NCI-H2171 treated with DMSO at 0.1 percent for 48 hours (cell line): Measurements from ENCODE around the gene NPR3.

Source experiments
- DNase-seq: peaks from one replicate; lab custom pipeline; 2025; lab: John Stamatoyannopoulos, UW

Gene NPR3

DNA sequence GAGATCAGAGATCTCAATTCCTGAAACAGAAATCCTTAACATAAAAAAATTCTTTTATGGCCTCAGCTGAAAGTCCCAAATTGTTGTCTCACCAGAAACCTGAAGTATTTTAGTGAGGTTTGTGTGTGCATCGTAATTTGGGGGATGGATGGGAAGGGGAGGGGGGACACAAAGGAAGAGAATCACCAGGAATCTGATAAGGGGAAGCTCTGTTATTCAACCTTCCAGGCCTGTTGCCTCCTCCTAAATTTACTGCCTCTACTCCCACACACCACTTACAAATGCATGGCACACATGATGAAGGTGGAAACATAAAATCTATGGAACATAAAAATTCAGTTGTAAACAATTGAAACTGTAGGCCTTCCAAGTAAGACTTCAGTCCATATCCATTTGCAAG lies 97.7 kb downstream of the NPR3 start:
- no peak for DNase-seq

DNA sequence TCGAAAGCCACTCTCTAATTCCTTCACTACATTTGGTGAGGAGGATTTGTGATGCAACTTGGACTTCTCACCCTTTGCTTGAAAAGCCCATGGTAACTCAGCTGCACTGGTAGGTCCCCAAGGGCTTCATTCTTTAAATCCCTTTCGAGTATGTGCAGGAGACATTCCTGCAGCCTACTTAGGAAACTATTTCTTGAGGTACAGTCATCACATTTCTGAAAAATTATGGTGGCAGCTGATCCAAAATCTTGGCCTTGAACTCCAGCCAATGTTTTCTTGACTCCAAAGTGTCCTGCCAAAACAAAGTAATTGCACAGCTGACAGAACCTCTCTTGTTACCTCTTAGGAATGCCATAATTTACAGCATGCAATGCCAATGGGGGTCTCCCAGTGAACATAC lies 99.7 kb downstream of the NPR3 start:
- no peak for DNase-seq

DNA sequence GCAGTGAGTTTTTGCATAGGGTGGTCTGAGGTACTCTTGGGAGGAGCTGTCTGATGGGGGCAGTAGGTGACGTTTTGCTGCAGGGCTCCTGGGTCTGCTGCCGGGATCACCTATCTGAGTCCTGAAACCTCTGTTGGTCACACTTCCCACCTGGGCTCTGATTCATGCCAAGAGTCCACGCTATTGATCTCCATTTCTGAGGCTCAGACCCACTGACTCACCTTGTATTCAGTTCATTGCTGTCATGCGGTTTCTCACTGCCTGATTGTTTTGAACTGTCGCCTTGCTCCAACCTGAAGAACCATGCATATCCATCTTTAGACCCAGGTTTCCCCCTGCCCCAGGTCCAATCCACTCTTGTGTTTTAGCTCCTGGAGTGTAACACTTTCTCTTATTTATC lies 101.3 kb downstream of the NPR3 start:
- DNase-seq: no peak

DNA sequence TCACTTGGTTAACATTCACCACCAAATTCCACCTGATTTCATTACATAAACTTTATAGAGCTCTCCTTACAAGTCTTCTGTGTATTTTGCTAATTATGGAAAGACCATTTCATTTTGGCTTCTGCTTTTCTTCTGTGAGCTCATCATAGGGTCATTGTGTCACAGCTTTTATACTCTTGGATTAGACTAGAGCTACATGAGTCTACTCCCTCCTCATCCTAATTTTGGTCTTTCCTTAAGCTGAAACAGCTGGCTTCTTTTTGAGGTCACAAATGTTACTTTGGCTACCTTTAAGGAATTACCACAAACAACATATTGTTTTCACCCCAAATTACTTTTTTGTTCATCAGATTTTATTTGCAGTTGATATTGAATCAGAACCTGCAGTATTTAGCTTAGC lies 103.0 kb downstream of the NPR3 start:
- no peak for DNase-seq

DNA sequence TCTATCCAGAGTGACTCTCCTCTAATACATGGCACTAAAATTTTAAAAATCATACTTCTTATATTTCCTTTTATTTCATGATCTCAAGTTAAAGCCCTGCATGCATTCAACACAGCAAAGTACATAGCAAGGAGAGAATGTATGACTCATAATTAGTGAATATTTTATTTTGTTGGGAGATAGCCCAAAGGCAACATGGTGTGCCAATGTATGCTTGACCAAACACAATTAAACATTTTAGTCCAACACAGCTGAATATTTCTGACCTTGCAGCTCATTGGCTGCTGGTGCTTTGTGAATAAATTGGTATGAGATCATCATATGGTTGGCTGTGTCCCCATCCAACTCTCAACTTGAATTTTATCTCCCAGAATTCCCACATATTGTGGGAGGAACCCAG lies 103.5 kb downstream of the NPR3 start:
- no peak for DNase-seq

DNA sequence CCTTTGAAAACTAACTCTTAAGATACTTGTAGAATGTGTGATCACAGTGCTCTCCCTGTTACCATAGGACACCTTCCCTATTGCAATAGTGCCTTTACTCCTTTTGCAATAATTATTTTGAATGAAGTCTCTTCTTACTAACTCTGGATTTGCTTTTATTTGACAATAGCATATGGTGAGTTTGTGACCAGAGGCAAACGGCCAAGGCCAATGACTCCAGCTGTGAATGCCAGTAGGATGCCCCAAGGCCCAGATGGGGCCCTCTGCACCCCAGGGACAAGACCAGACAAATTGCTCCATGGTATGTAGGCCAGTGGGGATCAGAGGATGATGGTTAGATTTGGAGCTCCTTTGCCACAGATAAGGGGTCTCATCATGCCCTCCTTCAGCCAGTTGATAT lies 116.9 kb downstream of the NPR3 start:
- DNase-seq: no peak

DNA sequence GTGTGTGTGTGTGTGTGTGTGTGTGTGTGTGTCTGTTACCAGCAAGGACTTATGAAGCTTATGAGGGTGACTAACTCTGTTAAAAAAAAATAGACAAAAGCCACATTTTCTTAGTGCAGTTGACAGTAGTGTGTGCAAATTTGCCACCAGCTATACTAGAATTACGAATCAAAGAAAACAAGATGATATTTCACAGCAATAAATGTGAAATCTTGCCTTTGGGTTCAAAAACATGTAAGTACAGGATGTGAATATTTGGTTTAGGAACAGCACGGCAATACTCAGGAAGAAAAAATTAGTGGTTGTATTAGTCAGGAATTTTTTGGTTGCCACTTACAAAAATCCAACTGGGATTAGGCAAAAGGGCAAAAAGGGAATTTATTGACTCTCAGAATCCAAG lies 117.4 kb downstream of the NPR3 start:
- no peak for DNase-seq

DNA sequence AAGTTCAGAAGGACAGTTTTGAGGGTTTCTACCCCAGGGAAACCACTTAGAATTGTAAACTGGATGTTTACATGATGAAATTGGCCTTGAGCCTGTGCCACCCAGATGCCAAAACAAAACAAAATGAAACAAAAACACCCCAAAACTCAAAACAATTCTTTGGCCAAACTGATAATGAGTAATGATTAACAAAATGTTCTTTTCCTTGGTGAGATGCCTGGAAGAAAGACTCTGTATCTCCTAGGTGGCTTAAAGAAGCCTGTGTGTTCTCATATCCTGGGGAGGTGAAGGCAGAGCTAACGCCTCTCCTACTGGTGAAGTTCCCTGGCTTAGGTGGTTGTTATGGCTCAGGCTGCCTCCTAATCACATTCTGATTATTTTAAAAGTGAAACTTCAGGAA lies 120.5 kb downstream of the NPR3 start:
- no peak for DNase-seq

DNA sequence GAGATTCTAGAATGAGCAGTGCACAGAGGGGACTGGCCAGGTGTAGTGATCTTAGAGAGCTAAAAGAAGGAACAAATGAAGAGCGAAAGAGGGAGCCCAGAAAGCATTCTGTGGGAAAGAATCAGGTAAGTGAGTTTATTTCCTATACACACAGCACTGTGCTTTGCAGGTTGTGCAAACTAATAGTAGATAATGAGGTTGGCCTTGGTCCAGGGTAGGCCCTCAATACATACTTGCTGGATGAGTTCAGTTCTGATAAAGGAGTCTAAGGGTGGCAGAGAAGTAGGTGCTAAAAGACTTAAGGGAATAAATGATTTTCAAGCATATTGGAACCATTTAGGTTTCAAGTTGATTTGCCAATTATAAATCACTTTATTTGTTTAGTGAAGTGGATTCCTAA lies 122.0 kb downstream of the NPR3 start:
- no peak for DNase-seq

DNA sequence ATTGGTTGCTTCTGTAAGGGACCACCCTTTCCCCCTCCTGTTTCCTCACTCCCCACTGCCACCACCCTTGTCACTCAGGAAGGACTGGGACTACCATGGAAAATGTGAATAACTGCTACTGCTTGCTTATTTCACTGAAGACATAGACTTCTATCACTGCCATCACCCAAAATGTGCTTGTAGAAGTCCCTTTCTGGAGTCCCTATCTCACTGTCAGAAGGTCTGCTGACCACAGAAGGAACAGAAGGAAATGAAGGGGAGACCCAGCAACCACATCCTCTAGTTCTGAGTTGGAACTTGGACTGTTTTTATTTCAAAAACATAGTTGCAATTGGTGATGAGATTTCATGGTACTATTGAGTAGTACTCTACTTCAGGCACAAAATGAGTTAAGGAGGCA lies 122.5 kb downstream of the NPR3 start:
- no peak for DNase-seq

DNA sequence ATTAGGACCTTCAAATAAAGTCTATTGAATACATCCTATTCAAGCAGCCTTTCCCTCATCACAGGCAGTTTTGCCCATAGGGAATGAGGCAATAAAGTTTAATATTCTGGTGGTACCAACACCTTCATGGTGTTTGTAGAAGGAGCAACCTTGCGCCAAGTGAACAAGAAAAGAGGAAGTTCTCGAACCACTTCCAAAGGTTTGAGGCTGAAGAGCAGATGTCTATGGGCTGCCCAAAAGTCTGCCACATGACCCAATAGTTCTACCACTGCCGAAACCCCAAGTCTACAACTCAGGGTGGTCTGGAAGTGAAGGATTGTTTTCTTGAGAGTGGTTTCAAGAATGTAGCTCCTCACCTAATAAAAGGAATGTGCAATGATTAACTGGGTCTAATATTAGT lies 123.1 kb downstream of the NPR3 start:
- no peak for DNase-seq

DNA sequence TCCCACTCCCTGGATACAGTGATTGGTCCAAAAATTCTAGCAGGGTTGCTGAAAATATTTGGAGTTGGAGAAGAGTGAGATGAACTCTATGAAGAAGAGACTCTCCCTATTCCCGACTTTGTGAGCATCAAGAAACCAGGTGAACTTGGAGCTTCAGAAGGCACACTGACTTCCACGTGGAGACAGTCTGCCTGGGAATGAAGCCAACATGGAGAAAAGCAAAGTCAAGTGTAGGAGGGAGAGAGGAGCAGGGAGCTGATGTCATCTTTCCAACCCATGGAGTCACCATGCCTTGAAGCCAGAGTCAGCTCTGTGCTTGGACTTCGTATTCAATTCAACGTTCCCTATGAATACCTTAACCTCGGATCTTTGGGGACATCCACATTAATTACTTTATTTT lies 125.1 kb downstream of the NPR3 start:
- no peak for DNase-seq

DNA sequence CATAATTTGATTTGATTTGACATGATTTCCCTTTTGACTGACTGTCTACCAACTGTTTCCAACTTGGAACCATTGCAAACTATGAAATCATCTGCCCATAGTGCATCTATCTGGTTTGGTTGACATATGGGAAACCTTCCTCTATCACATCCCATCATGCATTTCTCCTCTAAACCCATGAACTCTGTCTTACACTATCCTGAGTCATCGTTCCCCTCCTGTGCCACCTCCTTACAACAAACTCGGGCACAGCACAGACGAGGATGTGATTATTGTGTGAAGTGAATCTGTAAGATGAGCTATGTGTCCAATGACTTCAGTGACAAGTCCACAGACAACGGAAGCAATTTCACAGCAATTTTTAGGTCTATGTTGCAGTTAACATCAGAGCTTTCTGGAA lies 126.1 kb downstream of the NPR3 start:
- no peak for DNase-seq

DNA sequence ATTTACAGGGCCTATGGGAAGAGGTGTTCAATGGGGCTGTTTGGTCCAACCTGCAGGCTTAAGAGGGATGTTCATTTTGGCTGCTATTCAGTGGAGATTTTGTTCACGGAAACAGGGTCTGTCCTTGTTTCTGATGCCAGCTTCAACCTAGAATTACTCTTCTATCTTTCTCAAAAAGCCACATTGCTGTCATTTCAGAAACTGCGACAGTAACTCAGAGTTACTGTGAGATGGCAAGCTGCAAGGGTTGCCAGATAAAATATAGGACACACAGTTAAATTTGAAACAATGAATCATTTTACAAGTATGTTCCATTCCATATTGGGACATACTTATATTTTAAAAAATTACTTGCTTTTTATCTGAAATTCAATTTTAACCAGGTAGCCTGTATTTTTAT lies 128.0 kb downstream of the NPR3 start:
- no peak for DNase-seq

DNA sequence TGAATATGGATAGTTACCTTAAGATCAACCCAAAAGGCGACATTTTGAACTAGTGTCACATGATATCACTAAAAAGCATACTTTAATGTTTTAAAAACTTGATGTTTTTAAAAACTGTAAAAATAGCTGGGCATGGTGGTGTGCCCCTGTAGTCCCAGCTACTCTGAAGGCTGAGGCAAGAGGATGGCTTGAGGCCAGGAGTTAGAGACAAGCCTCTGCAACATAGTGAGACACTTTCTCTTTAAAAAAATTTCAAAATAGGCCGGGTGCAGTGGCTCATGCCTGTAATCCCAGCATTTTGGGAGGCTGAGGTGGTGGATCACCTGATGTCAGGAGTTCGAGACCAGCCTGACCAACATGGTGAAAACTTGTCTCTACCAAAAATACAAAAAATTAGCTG lies 129.5 kb downstream of the NPR3 start:
- DNase-seq: no peak
